HG03025 (cell line): ENCODE data around the gene SLC2A9.
"Not testable (repeated sequence)": the region's sequence is repeated elsewhere in the genome, so short reads cannot be mapped to it uniquely, and the experiment has no call there.

Source experiments
- ATAC-seq: cut with Tn5 transposase; IDR thresholded peaks from one replicate; pipeline ENCODE4 v1.9.1; 2021; ENCODE audit warnings: mild to moderate bottlenecking, moderate library complexity; ENCODE audit not compliant: unreplicated experiment, low FRiP score

The SLC2A9 gene

GRCh38 chr4:9847968-9848748, 173.1 kb downstream of the SLC2A9 start:
- no peak for ATAC-seq

- ATAC-seq = no peak
Measured at GRCh38 chr4:9845791-9846493, 175.4 kb downstream of the SLC2A9 start.

- ATAC-seq = no peak
Measured at GRCh38 chr4:9841072-9841471, 180.2 kb downstream of the SLC2A9 start.

GRCh38 chr4:9835430-9835829, 185.9 kb downstream of the SLC2A9 start:
- ATAC-seq = no peak

GRCh38 chr4:9833421-9833820, 187.9 kb downstream of the SLC2A9 start:
- ATAC-seq = no peak

- ATAC-seq = no peak
Measured at GRCh38 chr4:9832640-9833039, 188.7 kb downstream of the SLC2A9 start.

- no peak for ATAC-seq
Measured at GRCh38 chr4:9826551-9826950, 194.7 kb downstream of the SLC2A9 start.

- no peak for ATAC-seq
Measured at GRCh38 chr4:9825049-9825448, 196.2 kb downstream of the SLC2A9 start.

GRCh38 chr4:9820343-9820742, 201.0 kb downstream of the SLC2A9 start:
- no peak for ATAC-seq

GRCh38 chr4:9816285-9816684, 205.0 kb downstream of the SLC2A9 start:
- ATAC-seq = no peak

- ATAC-seq = peak; percentile 86
Measured at GRCh38 chr4:9812501-9813340, 208.6 kb downstream of the SLC2A9 start.

- ATAC-seq = no peak
Measured at GRCh38 chr4:9811806-9812205, 209.5 kb downstream of the SLC2A9 start.

GRCh38 chr4:9808077-9808476, 213.2 kb downstream of the SLC2A9 start:
- no peak for ATAC-seq

- no peak for ATAC-seq
Measured at GRCh38 chr4:9804918-9805317, 216.4 kb downstream of the SLC2A9 start.

- no peak for ATAC-seq
Measured at GRCh38 chr4:9800848-9801247, 220.4 kb downstream of the SLC2A9 start.

- not testable (repeated sequence) for ATAC-seq
Measured at GRCh38 chr4:9796641-9797040, 224.7 kb downstream of the SLC2A9 start.

GRCh38 chr4:9792381-9792780, 228.9 kb downstream of the SLC2A9 start:
- no peak for ATAC-seq

GRCh38 chr4:9785891-9786290, 235.4 kb downstream of the SLC2A9 start:
- ATAC-seq = not testable (repeated sequence)

- ATAC-seq = no peak
Measured at GRCh38 chr4:9782136-9782436, 239.2 kb downstream of the SLC2A9 start.

GRCh38 chr4:9781343-9782135, 239.8 kb downstream of the SLC2A9 start, which contains the start of gene DRD5:
TSS of gene DRD5 (plus strand) at chr4:9781634. CDS start at chr4:9782030, 396 bp downstream.
- ATAC-seq = no peak
